ENCODE data around the gene PPT1.

PPT1 gene

DNA sequence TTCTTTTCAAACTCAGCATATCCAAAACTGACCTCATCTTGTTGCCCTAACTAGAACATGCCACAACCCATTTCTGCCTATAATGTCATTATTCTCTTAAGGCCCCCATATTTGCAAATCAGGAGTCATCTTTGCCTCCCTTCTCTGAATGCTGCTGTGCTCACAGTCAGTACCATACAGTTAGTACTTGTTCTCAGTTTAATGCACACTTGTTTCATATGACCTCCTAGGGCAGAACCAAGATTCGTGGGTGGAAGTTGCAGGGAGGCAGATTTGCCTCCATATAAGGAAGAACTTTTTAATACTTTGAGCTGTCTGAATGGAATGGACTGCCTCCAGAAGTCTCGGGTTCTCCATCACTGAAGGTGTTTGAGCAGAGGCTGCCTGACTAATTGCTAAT, 47.3 kb downstream of the PPT1 start:
- H3K4me3 ChIP-seq (ENCODE audit: low read length): no peak overlapping the region
- H3K36me3 ChIP-seq (ENCODE audit: insufficient read depth, low read length): peaks cover 49% of the 10 kb centered on the region
- peak overlapping the region; percentile 23 for H3K4me2 ChIP-seq (ENCODE audit: low read length)
- H3K9ac ChIP-seq (ENCODE audit: low read depth, low read length): no peak overlapping the region
- H3K4me1 ChIP-seq (ENCODE audit: control insufficient read depth, insufficient read depth, low read length): peaks cover 22% of the 10 kb centered on the region
- no peaks in the 10 kb centered on the region for H3K9me3 ChIP-seq (replicated peaks; ENCODE audit: low read length)
- H3K27me3 ChIP-seq (ENCODE audit: control insufficient read depth, insufficient read depth, low read length): no peaks in the 10 kb centered on the region

DNA sequence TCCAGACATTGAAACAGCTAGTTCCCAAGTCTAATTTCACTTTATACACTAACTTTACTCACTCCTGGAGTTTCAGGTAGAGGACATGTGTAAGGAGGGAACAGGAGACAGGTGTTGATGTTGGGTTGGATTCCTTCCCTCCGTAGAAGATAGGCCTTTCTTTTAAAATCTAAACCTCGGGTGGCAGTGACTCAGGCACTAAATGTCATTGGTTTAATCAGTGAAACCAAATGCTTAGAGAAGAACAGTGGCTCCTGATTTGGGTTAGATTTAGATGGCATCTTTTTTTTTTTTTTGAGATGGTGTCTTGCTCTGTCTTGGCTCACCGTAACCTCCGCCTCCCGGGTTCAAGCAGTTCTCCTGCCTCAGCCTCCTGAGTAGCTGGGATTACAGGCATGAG, 49.3 kb downstream of the PPT1 start:
- H3K4me3 ChIP-seq (ENCODE audit: low read length): no peak overlapping the region
- peaks cover 38% of the 10 kb centered on the region for H3K4me1 ChIP-seq (ENCODE audit: control insufficient read depth, insufficient read depth, low read length)

DNA sequence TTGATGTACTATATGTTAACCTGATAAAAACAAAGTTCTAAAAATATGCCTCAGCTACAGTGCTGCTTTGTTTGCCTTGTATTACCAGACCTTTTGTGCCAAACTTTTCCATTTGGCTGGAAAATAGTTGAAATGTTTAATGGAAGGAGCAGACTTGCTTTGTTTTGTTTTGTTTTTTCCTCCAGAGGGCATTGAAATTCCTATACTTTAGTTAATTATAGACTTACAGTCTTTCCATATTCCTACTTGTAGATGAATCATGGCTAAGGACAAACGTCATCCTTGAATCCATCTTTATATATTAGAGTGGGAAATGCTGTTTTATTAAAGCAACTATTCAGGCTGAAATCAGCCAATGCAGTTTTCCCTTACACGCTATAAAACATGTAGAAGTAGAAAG, 49.8 kb downstream of the PPT1 start:
- H3K4me3 ChIP-seq (ENCODE audit: low read length): no peak overlapping the region
- no peak overlapping the region for H3K4me2 ChIP-seq (ENCODE audit: low read length)
- peaks cover 43% of the 10 kb centered on the region for H3K4me1 ChIP-seq (ENCODE audit: control insufficient read depth, insufficient read depth, low read length)
- no peaks in the 10 kb centered on the region for H3K9me3 ChIP-seq (replicated peaks; ENCODE audit: low read length)
- no peak overlapping the region for H3K9ac ChIP-seq (ENCODE audit: low read depth, low read length)
- peaks cover 48% of the 10 kb centered on the region for H3K36me3 ChIP-seq (ENCODE audit: insufficient read depth, low read length)
- no peaks in the 10 kb centered on the region for H3K27me3 ChIP-seq (ENCODE audit: control insufficient read depth, insufficient read depth, low read length)

More for the DNA sequence above, 49.3 kb downstream of the PPT1 start:
- H3K27me3 ChIP-seq (ENCODE audit: control insufficient read depth, insufficient read depth, low read length): no peaks in the 10 kb centered on the region
- no peak overlapping the region for H3K9ac ChIP-seq (ENCODE audit: low read depth, low read length)
- H3K4me2 ChIP-seq (ENCODE audit: low read length): no peak overlapping the region
- no peaks in the 10 kb centered on the region for H3K9me3 ChIP-seq (replicated peaks; ENCODE audit: low read length)
- H3K36me3 ChIP-seq (ENCODE audit: insufficient read depth, low read length): peaks cover 46% of the 10 kb centered on the region

DNA sequence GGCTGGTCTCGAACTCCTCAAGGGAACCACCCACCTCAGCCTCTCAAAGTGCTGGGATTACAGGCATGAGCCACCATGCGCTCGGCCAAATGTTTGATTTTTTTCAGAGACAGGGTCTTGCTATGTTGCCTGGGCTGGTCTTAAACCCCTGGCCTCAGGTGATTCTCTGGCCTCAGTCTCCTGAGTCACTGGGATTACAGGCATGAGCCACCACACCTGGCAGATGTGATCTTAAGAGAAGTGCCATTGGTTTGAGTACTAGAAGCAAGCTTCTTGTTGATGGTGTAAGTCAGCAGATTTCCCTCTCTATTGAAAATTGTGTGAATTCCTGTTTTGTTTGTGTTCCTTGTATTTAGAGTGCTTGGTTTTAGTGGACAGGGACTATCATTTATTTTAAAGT, 51.3 kb downstream of the PPT1 start:
- H3K9me3 ChIP-seq (replicated peaks; ENCODE audit: low read length): no peaks in the 10 kb centered on the region
- no peaks in the 10 kb centered on the region for H3K27me3 ChIP-seq (ENCODE audit: control insufficient read depth, insufficient read depth, low read length)
- no peak overlapping the region for H3K9ac ChIP-seq (ENCODE audit: low read depth, low read length)
- no peak overlapping the region for H3K4me3 ChIP-seq (ENCODE audit: low read length)
- peaks cover 37% of the 10 kb centered on the region for H3K36me3 ChIP-seq (ENCODE audit: insufficient read depth, low read length)
- no peak overlapping the region for H3K4me2 ChIP-seq (ENCODE audit: low read length)
- peaks cover 49% of the 10 kb centered on the region for H3K4me1 ChIP-seq (ENCODE audit: control insufficient read depth, insufficient read depth, low read length)

DNA sequence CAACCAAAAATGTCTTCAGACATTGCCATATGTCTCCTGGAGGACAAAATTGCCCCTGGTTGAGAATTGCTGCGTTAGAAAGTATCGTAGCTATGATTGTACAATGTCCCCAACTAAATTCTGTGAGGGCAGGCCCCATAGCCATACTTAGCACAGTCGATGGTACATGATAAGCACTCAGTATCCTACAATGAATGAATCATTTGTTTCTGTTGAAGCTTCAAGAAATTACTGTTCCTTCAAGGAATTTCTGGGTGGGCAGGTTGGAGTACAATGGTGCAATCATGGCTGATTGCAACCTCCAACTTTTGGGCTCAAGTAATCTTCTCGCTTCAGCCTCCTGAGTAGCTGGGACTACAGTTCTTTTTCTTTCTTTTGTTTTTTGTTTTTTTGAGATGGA, 51.9 kb downstream of the PPT1 start:
- no peaks in the 10 kb centered on the region for H3K27me3 ChIP-seq (ENCODE audit: control insufficient read depth, insufficient read depth, low read length)
- no peak overlapping the region for H3K4me3 ChIP-seq (ENCODE audit: low read length)
- no peaks in the 10 kb centered on the region for H3K9me3 ChIP-seq (replicated peaks; ENCODE audit: low read length)
- H3K4me2 ChIP-seq (ENCODE audit: low read length): peak overlapping the region; percentile 32
- H3K36me3 ChIP-seq (ENCODE audit: insufficient read depth, low read length): peaks cover 35% of the 10 kb centered on the region
- no peak overlapping the region for H3K9ac ChIP-seq (ENCODE audit: low read depth, low read length)
- peaks cover 49% of the 10 kb centered on the region for H3K4me1 ChIP-seq (ENCODE audit: control insufficient read depth, insufficient read depth, low read length)

DNA sequence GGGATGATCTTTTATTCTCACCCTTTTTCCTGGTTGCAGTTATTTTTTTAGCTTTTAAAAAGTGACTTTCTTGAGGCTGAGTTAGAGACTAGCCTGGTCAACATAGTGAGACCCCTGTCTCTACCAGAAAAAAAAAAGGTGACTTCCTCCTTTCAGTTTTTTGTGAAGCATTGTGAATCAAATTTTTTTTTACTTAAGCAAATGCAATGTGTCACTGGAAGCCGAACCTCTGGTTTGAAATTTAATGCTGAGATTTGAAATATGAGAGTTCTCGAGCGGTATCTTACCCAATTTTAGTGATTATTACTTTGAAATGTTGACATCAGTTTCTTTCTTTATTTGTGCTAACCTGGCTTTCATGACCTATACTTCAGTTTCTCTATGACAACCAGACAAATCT, 52.9 kb downstream of the PPT1 start:
- Histone ChIP-seq H3K9ac (ENCODE audit: low read depth, low read length) (no peak overlapping the region), H3K4me2 (ENCODE audit: low read length) (peak overlapping the region; percentile 95), H3K27me3 (ENCODE audit: control insufficient read depth, insufficient read depth, low read length) (no peaks in the 10 kb centered on the region), H3K4me1 (ENCODE audit: control insufficient read depth, insufficient read depth, low read length) (peaks cover 45% of the 10 kb centered on the region), H3K36me3 (ENCODE audit: insufficient read depth, low read length) (peaks cover 29% of the 10 kb centered on the region), H3K4me3 (ENCODE audit: low read length) (no peak overlapping the region), H3K9me3 (replicated peaks; ENCODE audit: low read length) (no peaks in the 10 kb centered on the region)

DNA sequence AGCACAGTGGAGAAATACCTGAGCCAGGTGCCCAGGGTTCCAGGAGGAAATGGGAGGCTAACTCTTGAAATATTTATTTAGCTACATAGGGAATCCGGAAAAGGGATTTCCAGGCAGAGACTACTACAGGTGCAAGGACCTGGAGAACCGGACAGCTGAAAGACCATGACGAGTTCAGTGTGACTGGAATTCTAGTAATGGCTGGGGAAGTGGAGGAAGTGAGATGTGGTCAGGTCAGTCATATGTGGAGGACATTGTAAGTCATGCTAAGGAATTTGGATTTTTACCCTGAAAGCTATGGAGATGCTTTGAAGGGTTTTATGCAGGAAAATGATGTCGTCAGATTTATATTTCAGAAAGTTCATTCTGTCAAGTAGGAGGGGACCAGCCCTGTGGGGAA, 54.7 kb downstream of the PPT1 start:
- peak overlapping the region; percentile 95 for H3K4me2 ChIP-seq (ENCODE audit: low read length)
- H3K9ac ChIP-seq (ENCODE audit: low read depth, low read length): peak overlapping the region; percentile 99
- H3K4me1 ChIP-seq (ENCODE audit: control insufficient read depth, insufficient read depth, low read length): peaks cover 47% of the 10 kb centered on the region
- H3K9me3 ChIP-seq (replicated peaks; ENCODE audit: low read length): no peaks in the 10 kb centered on the region
- H3K4me3 ChIP-seq (ENCODE audit: low read length): peak overlapping the region; percentile 90
- peaks cover 25% of the 10 kb centered on the region for H3K36me3 ChIP-seq (ENCODE audit: insufficient read depth, low read length)
- H3K27me3 ChIP-seq (ENCODE audit: control insufficient read depth, insufficient read depth, low read length): no peaks in the 10 kb centered on the region

DNA sequence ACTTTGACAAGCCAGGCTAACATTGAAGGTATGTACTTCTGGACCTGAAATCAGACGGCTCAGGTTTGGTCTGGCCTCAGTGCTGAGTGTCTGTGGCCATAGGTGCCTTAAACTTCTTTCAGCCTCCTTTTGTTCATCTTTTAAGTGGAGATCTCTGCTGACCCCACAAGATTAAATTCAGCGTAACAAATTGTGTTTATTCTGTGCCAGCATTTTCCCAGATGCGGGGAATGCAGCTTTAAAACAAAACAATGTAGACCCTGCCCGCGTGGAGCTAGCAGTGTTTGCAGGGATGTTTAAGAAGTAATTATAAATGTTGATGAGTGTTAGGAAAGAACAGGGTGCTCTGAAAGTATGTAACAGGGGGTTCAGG, 55.6 kb downstream of the PPT1 start:
- H3K36me3 ChIP-seq (ENCODE audit: insufficient read depth, low read length): peaks cover 24% of the 10 kb centered on the region
- H3K4me1 ChIP-seq (ENCODE audit: control insufficient read depth, insufficient read depth, low read length): peaks cover 54% of the 10 kb centered on the region
- H3K4me3 ChIP-seq (ENCODE audit: low read length): peak overlapping the region; percentile 90
- peak overlapping the region; percentile 95 for H3K4me2 ChIP-seq (ENCODE audit: low read length)
- no peaks in the 10 kb centered on the region for H3K27me3 ChIP-seq (ENCODE audit: control insufficient read depth, insufficient read depth, low read length)
- no peaks in the 10 kb centered on the region for H3K9me3 ChIP-seq (replicated peaks; ENCODE audit: low read length)
- peak overlapping the region; percentile 99 for H3K9ac ChIP-seq (ENCODE audit: low read depth, low read length)

DNA sequence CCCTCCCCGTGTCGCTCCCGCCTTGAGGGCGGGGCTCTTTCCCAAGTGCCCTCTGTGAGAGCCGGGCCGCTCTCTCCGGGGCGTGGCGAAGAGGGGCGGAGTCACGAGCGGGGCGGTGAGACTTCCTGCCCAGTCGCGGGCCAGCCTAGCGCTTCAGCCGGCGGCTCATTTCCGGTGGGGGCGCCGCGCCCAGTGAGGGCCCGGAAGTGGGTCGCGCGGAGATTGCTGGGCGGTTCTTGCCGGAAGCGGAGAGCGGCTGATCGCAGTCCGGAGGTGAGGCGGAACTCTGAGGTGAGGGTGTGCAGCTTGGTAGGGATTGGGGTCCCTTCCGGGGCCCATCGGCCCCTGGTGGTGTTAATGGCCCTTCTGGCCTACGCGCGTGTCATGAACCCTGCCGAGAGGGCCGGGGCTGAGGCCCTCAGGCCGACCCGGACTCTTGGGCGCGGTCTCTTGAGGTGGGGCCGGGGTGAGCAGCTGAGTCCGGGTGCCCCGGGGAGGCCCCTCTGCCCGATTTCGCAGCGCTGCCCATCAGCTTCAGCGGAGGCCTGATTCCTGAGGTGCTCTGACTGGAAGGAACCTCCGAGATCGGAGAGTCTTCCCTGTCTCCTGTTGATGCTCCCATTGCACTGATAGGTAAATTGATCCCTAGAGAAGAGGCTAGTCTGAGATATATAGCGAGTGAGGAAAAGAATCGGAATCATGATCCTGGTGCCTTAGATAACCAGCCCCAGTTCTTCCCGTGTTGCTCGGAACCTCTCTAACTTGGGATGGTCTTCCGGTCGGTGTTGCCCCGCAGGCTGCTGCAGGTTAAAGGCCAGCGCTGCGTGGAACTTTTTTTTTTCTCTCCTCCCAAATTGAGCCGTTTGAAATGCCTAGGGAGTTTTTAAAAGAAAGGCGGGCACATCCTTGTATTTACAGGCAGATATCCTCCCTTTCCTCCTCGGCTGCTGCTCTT, 56.3 kb downstream of the PPT1 start, which contains the start of gene CAP1:
Gene CAP1, plus strand, starts transcription at position 219 of the 955 bp plus-strand sequence. CDS start 18,618 bp downstream, outside the sequence.
- Histone ChIP-seq H3K27me3 (ENCODE audit: control insufficient read depth, insufficient read depth, low read length) (no peaks in the 10 kb centered on the region), H3K4me3 (ENCODE audit: low read length) (peak within 1 kb of the TSS; percentile 90), H3K36me3 (ENCODE audit: insufficient read depth, low read length) (peaks cover 17% of the 10 kb centered on the region), H3K9ac (ENCODE audit: low read depth, low read length) (peak within 1 kb of the TSS; percentile 99), H3K4me1 (ENCODE audit: control insufficient read depth, insufficient read depth, low read length) (peaks cover 58% of the 10 kb centered on the region), H3K9me3 (replicated peaks; ENCODE audit: low read length) (no peaks in the 10 kb centered on the region), H3K4me2 (ENCODE audit: low read length) (peak within 1 kb of the TSS; percentile 96)

DNA sequence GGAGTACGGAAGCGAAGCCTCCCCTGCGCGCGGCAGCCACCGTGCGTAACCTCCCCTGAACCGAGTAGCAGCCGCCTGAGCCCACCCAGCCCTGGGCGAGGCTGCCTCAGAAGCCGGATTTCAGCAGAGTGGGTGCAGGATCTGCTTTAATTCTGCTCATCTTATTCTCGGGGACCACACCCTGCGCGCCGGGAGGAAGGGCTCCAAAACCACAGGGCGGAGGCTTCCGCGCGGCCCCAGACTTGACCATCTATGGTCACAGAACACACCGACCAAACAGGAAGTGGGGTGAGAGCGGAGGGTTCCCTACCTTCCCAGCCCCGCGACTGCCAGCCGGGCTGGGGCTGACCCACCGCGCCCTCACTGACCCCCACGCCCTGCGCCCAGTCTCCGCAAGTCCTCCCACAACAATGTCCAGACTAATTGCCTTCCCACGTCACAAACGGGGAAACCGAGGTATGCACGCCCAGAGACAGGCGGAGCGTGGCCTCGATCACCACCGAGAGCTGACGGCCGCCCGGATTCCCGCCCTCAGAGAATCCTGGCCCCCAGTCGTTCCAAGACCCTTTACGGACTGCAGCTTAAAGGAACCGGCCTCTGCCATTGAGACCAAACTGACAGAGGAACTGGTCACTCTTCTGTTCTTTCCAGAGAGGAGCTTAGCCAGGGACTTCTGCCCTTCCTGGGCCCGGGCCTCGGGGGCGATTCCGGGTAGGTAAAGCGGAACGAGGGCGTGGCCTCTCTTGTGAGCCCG, 57.1 kb downstream of the PPT1 start:
- peaks cover 52% of the 10 kb centered on the region for H3K4me1 ChIP-seq (ENCODE audit: control insufficient read depth, insufficient read depth, low read length)
- H3K36me3 ChIP-seq (ENCODE audit: insufficient read depth, low read length): peaks cover 10% of the 10 kb centered on the region
- peak overlapping the region; percentile 90 for H3K4me3 ChIP-seq (ENCODE audit: low read length)
- peak overlapping the region; percentile 99 for H3K9ac ChIP-seq (ENCODE audit: low read depth, low read length)
- H3K27me3 ChIP-seq (ENCODE audit: control insufficient read depth, insufficient read depth, low read length): no peaks in the 10 kb centered on the region
- no peaks in the 10 kb centered on the region for H3K9me3 ChIP-seq (replicated peaks; ENCODE audit: low read length)
- peak overlapping the region; percentile 96 for H3K4me2 ChIP-seq (ENCODE audit: low read length)

DNA sequence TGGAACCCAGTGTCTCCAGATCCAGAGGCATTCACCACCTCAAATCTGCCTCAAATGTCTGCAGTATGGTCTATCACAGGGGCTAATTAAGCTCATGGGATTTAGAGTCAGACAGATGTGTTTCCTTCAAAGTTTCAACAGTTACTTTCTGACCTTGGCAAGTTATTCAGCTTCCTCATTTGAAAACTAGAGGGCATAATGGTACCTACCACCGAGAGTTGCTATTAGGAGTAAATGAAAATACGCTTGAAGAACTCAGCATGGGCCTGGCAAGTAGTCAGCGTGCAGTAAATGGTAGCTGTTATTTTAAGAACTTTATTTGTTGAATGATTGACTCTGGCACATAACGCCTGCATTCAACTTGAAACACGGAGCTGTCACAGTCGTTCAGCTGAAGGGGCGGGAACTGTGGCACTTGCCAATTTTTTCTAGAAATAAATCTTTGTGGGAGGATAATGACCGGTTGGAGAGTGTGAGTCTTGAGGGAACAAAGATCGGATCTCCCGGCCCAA, 57.8 kb downstream of the PPT1 start:
- H3K4me3 ChIP-seq (ENCODE audit: low read length): peak overlapping the region; percentile 90
- H3K27me3 ChIP-seq (ENCODE audit: control insufficient read depth, insufficient read depth, low read length): no peaks in the 10 kb centered on the region
- peaks cover 9% of the 10 kb centered on the region for H3K36me3 ChIP-seq (ENCODE audit: insufficient read depth, low read length)
- peak overlapping the region; percentile 99 for H3K9ac ChIP-seq (ENCODE audit: low read depth, low read length)
- no peaks in the 10 kb centered on the region for H3K9me3 ChIP-seq (replicated peaks; ENCODE audit: low read length)
- peaks cover 48% of the 10 kb centered on the region for H3K4me1 ChIP-seq (ENCODE audit: control insufficient read depth, insufficient read depth, low read length)
- peak overlapping the region; percentile 96 for H3K4me2 ChIP-seq (ENCODE audit: low read length)

Measured in skeletal muscle satellite cell (primary cell).